Activated CD8-positive, alpha-beta memory T cell treated with anti-CD3 and anti-CD28 coated beads for 48 hours (primary cell): ENCODE data around the gene FOXQ1.
"Not testable (repeated sequence)": the region's sequence is repeated elsewhere in the genome, so short reads cannot be mapped to it uniquely, and the experiment has no call there.

ENCODE experiments used
- DNase-seq, 3 experiments: peaks; one replicate each; pipeline ENCODE4 v3.0.0-alpha.2; 2020; ENCODE audit warnings: low read depth in 2 of 3, low spot score in 2 of 3

The FOXQ1 gene

DNA sequence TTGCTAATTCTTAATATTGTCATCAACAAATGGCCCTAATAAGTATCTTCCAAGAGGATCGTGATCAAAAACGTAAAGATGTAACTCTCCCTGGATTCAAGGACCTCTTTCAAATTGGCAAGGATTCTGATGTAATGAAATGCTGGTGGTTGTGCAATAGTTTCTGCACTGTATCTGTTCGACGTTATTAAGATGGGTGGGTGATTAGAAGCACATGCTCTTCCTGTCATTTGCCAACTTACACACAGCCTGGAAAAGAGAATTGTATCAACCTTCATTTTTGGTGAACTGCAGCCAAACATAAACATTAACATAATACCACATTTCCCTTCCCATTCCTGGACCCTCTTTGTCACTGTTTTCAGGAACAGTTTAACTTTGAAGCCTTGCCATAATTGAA lies 9.8 kb downstream of the FOXQ1 start:
- no peak for DNase-seq

DNA sequence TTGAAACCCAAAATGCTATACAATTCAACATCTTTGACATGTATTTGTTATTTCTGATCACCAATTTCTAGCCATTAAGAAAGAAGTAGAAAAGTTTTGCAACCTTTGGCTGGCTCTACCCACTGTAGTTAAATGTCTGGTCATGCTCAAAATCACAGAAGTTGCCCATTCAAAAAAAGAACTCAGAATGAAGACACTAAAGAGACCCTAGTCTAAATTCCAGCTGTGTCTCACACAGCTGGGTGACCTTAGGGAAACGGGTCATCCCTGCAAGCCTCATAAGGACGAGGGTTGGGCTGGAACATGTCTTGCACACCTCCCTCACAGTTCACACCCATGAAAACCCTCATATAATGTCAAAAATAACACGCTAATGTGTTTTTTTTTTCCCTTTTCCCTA lies 10.3 kb downstream of the FOXQ1 start:
- DNase-seq: no peak

DNA sequence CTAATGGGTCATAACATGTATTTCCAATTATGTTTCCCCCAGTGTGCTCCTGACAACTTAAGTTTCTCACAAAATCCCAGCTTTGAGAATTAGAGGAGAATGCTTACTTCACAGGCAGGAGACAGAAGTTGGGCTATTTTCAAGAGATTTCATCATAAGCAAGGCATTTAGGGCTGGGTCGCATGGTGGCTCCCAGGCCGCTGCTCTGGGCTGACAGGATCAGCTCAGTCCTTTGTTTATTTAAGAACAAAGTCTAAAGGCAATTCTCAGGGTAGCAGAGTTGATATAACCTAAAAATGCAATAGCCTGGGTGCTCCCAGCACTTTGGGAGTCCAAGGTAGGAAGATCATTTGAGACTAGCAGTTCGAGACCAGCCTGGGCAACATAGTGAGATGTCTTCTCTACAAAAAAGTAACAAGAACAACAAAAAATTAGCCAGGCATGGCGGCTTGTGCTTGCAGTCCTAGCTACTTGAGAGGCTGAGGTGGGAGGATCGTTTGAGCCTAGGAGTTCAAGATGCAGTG lies 10.9 kb downstream of the FOXQ1 start:
- no peak for DNase-seq

DNA sequence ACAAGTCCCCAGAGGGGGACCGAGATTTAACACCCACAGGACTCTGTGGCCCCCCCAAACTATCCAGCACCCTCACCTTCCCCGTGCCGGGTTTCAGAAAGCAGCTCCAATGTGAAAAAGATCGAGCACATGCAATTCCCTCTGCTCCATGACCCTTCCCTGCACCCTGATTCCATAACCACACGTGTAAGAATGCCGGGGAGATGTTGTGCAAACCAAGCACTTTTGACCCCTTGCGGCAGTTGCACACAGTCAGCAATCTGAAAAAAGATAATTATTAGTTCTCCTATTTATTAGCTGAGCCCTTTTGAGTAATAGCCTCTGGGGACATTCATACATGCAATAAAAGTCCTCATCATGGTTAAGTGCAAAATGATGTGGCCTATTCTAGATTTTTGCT lies 13.0 kb downstream of the FOXQ1 start:
- DNase-seq: no peak

DNA sequence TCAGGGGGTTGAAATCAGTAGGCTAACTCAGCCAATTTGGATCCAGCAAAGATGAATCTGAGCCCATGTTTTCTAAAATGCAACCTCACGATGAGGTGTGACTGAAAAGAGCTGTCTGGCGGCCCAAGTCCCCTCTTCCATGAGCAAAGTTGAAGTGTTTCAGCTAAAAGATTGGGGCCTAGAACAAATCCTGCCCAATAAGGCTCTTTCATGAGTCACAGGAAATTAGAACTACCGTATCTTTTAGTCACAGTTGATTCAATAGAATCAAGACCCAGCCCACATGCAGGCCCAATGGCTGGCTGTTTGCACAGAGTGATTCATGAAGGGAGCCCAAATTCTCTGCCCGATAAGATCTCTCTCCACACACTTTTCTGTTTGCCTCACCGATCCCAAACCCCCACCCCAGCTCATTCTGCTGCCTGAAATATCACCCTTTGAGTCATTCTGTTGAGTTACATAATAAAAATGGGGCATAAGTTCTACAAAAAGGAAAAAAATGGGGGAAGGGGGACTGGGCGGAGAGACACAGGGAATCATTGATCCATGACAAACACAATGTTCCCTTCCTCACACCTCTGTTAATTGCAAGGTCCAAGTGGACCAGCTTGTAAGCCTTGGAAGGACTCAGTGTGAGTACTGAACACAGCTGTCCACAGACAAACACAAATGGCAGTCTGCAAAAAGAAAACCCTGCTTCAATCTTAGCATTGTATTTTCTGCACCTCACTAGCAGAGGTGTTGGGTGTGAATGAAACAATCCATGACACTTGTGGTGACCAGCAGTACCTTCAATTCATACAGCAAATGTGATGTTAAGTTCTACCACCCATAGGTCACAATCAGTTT lies 13.8 kb downstream of the FOXQ1 start:
- DNase-seq: no peak

DNA sequence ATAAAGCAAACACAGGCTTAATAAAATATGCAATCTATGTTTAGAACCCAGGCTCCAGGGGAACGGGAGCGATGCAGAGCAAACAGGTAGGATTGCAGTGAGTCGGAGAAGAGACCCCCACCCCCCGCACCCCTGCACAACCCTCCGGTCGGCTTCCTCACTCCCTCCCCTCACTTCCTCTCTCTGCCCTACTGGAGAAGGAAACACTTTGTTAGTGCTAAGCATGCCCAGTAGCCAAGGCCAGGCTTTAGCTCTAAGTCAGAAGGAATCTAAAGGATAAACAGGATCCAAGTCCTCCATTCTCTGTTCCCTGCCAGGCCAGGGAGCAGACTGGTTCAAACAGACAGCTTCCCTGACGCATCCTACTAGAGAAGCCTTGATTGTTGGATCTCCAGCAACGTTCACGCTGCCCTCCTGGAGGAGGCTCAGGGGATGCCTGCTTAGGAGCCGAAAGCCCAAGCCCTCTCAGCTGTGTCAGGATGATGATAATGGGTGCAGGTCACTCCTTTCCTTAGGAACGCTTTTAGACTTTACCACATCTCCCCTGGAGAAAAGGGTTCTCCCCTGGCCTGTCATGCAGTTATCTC lies 14.7 kb downstream of the FOXQ1 start:
- DNase-seq: no peak

DNA sequence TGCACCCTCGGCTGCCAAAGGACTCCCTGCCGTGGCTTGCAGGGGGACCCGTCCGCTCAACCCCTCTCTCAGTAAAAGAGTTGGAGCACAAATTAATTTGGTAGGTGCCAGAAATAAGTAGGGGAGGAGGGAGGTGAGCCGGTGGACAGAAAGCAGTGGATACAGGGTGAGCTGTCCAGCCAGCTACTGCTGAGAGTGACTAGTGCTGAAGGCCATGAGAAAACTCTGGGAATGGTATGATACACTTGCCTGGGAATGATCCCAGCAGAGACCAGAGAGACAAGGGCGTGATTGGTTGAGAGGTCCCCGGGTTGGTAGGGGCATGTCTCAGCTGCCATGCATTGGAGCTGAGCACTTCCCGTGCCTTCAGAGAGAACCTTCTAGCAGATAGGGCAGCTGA lies 15.7 kb downstream of the FOXQ1 start:
- no peak for DNase-seq

DNA sequence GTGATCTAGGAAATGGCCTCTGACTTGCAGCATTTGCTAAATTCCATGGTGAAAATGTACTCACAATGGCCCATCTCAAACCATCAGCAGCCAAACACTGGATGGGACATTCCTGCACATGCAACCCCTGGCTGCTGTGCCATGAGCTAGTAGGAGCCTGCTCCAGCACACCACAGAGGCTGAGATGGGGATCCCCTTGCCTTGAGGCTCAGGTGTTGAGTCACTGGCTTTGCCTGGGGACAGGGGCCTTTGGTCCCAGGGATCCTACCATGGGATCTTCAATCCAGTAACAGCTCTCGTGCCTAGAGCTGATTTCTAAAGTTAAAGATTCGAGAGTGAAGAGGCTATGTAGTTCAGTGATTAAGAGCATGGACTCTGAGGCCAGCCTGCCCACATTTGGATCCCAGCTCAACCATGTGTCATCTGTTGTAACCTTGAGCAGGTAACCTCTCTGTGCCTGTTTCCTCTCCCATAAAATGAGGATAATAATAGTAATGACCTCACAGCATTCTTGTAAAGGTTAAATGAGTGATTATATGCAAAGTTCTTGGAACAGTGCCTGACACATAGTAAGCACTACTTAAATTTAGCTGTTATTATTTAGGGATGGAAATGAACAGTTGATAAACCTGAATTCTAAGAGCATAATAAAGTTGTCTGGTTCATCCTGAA lies 16.4 kb downstream of the FOXQ1 start:
- no peak for DNase-seq

DNA sequence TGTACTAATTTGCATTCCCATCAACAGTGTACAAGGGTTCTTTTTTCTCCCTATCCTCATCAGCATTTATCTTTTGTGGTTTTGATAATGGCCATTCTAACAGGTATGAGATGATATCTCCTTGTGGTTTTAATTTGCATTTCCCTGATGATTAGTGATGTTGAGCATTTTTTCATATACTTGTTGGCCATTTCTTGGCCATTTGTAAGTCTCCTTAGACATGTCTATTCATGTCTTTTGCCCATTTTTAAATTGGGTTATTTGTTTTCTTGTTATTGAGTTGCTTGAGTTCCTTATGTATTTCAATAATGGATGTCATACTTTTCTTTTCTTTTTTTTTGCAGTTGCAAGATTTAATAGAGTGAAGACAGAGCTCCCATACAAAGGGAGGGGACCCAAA lies 17.8 kb downstream of the FOXQ1 start:
- no peak for DNase-seq

DNA sequence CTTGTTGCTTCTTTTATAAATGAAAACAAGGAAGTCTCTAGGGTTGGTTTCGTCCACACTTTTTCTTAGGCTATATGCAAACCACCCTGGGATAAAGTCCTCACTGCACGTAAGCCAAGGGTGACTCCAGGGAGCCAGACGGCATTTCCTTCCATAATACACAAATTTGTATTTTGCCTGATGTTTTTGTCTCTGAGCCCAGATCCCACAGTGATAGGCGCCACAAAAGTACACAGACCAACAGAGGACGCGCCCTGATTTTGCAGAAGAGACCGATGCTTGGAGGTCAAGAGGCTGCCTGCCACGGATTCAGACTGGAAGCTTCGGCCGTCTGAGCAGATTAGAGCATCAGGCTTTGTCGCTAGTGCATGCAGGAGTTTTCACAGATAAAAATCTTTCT lies 22.8 kb downstream of the FOXQ1 start:
- no peak for DNase-seq

DNA sequence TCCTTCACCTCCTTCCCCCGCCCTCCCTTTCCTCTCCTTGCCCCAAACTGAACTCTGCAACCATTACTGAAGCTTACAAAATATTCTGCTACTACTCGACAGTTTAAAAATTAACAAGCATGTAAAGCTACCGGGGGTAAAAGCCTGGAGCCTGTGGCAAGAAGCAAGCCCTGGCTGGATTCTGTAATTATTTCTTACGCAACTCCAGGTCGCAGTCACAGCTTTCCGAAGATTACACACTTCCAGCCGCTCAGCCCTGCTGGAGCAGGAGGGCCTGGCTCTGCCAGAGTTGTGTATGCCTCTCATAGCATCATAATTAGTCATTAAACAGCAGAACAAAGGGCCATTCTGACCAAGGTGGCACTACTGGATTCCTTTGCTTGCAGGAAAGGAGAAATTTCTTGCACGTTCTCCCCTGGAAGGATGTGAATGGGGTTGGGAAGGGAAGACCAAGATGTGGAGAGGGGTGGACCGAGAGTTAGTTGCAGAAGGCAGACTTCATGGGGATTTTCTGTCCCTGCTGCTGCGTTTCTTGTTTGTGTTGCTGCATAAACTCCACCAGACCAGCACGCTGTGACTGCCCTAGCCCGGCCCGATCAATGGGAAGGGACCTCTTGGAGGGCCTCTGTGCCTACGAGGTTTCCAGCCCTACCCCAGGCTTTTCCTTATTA lies 23.6 kb downstream of the FOXQ1 start:
- DNase-seq: no peak

DNA sequence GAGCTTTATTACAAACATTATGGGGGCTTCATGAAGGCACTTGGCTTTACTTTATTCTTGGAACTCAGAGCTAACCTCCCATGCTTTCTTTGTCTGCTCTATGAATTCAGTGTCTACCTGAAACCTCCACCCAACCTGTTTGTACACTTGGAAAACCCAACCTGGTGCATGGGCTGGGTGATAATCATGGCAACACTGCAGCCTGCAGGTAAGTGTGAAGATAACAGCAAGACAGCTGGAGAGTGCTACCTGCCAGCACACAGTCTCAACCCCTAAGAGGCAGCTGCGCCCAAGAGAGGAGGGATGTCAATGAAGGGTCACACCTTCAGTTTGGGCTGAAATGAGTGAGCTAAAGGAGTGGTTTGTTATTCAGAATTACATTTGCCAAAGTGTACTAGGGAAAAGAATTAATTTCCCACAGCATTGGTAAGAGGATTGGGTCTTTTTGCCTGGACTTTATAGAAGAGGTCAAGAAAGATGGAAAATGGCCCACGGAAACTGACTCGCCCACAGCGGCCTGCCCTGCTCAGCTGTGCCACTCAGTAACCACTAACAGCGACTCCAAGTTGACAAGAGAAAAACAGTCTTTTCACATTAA lies 24.4 kb downstream of the FOXQ1 start:
- DNase-seq: no peak

DNA sequence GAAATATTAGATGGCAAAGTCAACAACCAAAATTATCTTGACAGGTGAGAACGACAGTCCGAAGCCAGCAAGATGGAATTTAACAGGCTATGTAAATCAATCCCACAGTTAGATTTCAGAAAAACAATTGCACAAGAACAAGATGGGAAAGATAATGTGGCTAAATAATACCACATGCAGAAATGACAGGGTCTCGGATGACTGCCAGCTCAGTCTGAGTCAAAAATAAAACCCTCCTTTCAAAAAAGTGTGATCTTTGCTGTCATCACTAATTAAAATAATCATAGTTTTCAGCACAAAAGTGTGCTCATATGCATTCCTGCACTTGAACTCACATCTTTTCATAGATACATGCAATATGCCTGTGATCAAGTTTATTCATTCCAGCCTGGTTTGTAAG lies 25.9 kb downstream of the FOXQ1 start:
- DNase-seq: no peak

DNA sequence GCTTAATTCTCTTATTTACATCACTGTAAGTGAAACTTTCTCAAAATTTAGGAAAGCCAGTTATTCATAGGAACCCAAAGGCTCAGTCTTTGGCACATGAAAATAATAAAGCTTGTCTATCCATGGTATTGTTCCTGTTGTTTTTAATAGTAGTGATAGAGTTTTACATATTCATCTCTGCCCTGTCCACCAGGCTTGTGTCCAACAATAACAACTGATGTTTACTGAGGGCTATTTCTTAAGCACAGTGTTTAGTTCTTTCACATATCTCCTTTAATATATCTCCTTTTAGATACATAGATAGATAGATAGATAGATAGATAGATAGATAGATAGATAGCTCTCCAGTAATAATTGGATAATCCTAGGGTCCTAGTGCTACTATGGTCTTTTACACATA lies 34.2 kb downstream of the FOXQ1 start:
- no peak for DNase-seq

DNA sequence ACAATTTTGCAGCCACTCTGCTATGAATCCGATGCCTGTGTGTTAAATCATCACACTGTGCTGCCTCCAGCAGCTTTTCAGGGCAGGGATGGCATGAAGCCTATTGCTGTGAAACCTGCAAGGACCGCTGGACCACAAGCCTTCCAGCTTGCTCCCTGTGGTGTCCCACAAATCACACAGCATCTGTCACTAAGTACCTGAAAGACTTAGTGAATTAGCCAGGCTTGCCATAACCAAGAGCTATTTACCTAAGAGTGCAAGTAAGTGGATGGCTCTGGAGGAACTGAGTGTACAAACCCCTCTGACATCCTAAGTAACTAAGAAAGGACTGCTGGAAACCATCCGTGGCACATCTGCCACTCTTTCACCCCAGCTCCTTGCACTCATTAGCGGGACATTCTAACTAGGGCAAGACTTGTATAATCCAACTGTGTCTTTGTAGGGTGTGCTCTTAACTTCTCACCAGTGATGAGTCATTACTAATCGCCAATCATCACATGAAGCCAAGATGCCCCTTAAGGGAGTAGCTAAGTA lies 34.7 kb downstream of the FOXQ1 start:
- no peak for DNase-seq

DNA sequence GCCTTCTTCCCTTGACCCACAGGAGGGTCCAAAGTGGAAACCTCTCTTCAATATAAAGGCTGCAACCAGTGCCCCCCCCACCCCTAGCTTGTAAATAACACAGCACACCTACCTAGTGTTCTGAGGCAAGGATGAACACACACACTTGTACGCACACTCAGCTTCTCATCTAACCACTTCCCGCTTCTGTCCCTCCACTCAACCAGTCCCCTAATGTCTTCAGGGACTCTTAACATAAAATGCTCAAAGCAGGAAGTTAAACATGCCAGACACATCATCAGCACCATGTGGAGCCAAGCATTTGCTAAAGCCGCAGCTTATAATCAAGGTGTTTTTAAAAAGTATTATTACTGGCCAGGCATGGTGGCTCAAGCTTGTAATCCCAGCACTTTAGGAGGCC lies 35.3 kb downstream of the FOXQ1 start:
- DNase-seq: no peak

DNA sequence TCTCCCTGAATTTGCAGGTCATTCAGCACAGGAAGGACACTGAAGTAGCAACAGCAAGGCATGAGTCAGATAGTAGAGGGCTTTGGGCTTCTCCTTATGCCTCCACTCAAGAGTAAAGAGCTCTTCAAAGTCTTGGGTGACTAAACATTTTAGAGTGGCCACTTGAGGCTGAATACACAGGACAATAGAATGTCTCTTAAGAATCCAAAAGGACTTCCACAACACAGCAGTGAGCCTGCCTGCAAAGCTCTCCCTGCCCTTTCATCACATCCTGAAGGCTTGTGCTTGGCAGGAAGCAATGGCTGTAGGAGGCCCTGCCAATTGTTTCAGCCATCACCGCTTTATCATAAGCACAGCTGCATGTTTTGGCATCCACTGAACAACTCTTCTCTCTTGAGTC lies 36.8 kb downstream of the FOXQ1 start:
- no peak for DNase-seq

DNA sequence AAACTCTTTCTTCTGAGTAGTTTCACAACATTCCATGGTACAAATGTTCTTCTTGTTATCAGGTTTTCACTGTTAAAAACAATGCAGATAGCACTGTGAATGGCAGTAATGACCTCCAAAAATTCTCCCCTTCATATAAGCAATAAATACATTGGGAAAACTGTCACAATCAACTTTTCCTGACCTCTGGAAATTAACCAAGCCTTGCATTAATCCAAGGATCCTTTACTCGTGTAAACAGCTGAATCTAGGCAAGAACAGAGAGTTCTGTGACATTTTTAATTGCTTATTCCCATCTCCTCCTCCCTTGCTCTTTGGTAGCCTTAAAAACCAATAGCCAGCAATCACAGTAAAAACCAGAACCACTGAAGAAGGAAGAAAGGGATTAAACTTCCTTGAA lies 37.8 kb downstream of the FOXQ1 start:
- DNase-seq: no peak

DNA sequence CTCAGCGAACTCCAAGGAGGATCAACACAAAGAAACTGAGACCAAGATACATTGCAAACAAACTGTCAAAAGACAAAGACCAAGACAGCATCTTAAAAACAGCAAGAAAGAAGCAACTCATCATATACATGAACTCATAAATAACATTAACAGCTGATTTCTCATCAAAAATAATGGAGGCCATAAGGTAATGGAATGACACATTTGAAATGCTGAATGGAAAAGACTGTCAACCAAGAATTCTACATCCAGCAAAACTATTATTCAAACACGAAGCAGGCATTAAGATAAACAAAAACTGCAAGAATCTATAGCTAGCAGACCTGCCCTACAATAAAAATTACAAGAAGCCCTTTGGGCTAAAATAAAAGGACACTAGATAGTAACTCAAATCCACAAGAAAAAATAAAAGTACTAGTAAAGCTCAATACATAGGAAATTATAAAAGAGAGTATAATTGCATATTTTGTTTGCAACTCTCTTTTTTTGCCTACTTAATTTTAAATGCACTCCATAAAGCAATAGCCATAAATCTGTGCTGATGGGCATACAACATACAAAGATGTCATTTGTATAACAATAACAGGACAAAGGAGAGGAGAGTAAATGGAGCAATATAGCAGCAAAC lies 39.6 kb downstream of the FOXQ1 start:
- no peak for DNase-seq

DNA sequence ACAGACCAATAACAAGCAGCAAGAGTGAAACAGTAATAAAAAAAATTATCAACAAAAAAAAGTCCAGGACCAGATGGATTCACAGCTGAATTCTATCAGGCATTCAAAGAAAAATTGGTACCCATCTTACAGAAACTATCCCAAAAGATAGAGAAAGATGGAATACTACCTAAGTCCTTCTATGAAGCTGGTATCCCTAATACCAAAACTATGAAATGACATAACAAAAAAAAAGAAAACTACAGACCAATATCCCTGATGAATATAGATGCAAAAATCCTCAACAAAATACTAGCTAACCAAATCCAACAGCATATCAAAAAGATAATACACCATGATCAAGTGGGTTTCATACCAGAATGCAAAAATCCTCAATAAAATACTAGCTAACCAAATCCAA lies 43.2 kb downstream of the FOXQ1 start:
- DNase-seq: not testable (repeated sequence)

DNA sequence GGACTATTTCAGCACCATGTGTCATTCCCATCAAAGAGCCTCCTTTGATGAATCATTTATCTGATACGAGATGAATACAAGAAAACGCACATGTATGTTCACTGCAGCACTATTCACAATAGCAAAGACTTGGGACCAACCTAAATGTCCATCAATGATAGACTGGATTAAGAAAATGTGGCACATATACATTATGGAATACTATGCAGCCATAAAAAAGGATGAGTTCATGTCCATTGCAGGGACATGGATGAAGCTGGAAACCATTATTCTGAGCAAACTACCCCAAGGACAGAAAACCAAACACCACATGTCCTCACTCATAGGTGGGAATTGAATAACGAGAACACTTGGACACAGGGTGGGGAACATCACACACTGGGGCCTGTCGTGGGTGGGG lies 49.8 kb downstream of the FOXQ1 start:
- DNase-seq: not testable (repeated sequence)
